Measurements from ENCODE around the gene LUC7L.
A peak's percentile ranks its signal among the peaks of the same experiment; 100 is the strongest.

Gene LUC7L

GRCh38 chr16:243348-243747 lies 14.1 kb upstream of the LUC7L start:
- TF ChIP-seq POLR2AphosphoS5 (IDR thresholded peaks at IDR 0.05; ENCODE audit: low read depth, low read length), result no peak
- no peak for TF ChIP-seq REST (IDR thresholded peaks at IDR 0.05; ENCODE audit: insufficient read depth in 1 of 2, low read depth in 2 of 2, low read length in 2 of 2)
- no peak for TF ChIP-seq TAF1 (IDR thresholded peaks at IDR 0.05; ENCODE audit: borderline replicate concordance, insufficient read depth, low read length)
- no peak for TF ChIP-seq SIN3A (IDR thresholded peaks at IDR 0.05; ENCODE audit: borderline replicate concordance, insufficient read depth, low read length)

- no peak for TF ChIP-seq POLR2AphosphoS5 (IDR thresholded peaks at IDR 0.05; ENCODE audit: low read depth, low read length)
- TF ChIP-seq FOXP2 (optimal IDR thresholded peaks at IDR 0.05; ENCODE audit: borderline replicate concordance, extremely low read depth, extremely low read length, insufficient read depth), result no peak
- TF ChIP-seq TAF1 (IDR thresholded peaks at IDR 0.05; ENCODE audit: borderline replicate concordance, insufficient read depth, low read length), result no peak
- no peak for TF ChIP-seq REST (IDR thresholded peaks at IDR 0.05; ENCODE audit: insufficient read depth in 1 of 2, low read depth in 2 of 2, low read length in 2 of 2)
- TF ChIP-seq SIN3A (IDR thresholded peaks at IDR 0.05; ENCODE audit: borderline replicate concordance, insufficient read depth, low read length), result no peak
Measured at GRCh38 chr16:242281-242680, 13.0 kb upstream of the LUC7L start.

GRCh38 chr16:240559-240958 lies 11.3 kb upstream of the LUC7L start:
- no peak for TF ChIP-seq FOXP2 (optimal IDR thresholded peaks at IDR 0.05; ENCODE audit: borderline replicate concordance, extremely low read depth, extremely low read length, insufficient read depth)

- TF ChIP-seq SIN3A (IDR thresholded peaks at IDR 0.05; ENCODE audit: borderline replicate concordance, insufficient read depth, low read length) (no peak), POLR2AphosphoS5 (IDR thresholded peaks at IDR 0.05; ENCODE audit: low read depth, low read length) (no peak), REST (IDR thresholded peaks at IDR 0.05; ENCODE audit: insufficient read depth in 1 of 2, low read depth in 2 of 2, low read length in 2 of 2) (no peak), TAF1 (IDR thresholded peaks at IDR 0.05; ENCODE audit: borderline replicate concordance, insufficient read depth, low read length) (no peak), FOXP2 (optimal IDR thresholded peaks at IDR 0.05; ENCODE audit: borderline replicate concordance, extremely low read depth, extremely low read length, insufficient read depth) (no peak)
Measured at GRCh38 chr16:239948-240277, 10.7 kb upstream of the LUC7L start.

GRCh38 chr16:234468-235305 lies 5.4 kb upstream of the LUC7L start, which contains the start of gene FAM234A:
Gene FAM234A (plus strand): TSS chr16:234821. CDS start chr16:254414, 19,593 bp downstream.
- peak; percentile 46; the same call in 1 of the 2 replicates for TF ChIP-seq TAF1 (IDR thresholded peaks at IDR 0.05; ENCODE audit: borderline replicate concordance, insufficient read depth, low read length)
- TF ChIP-seq REST (IDR thresholded peaks at IDR 0.05; ENCODE audit: insufficient read depth in 1 of 2, low read depth in 2 of 2, low read length in 2 of 2), result no peak
- peak; percentile 78 for TF ChIP-seq POLR2AphosphoS5 (IDR thresholded peaks at IDR 0.05; ENCODE audit: low read depth, low read length)
- no peak for TF ChIP-seq FOXP2 (optimal IDR thresholded peaks at IDR 0.05; ENCODE audit: borderline replicate concordance, extremely low read depth, extremely low read length, insufficient read depth)
- no peak; the same call in 1 of the 2 replicates for TF ChIP-seq SIN3A (IDR thresholded peaks at IDR 0.05; ENCODE audit: borderline replicate concordance, insufficient read depth, low read length)
